ENCODE data around the gene DCLK3. TPM values are rescaled to one million over a fixed set of nuclear protein-coding genes. Genes with fewer than 3 reads are reported as not detected.

The DCLK3 gene
- total RNA-seq, 3 donors from 2014 or later (not counting 1 experiment from before 2014, with no cell fraction given): not detected

- no peak overlapping the region for H3K4me3 Mint-ChIP-seq
- no peak for ATAC-seq
- H3K27ac ChIP-seq (ENCODE audit: low read length): no peak overlapping the region
- TF ChIP-seq, protein P1, sequence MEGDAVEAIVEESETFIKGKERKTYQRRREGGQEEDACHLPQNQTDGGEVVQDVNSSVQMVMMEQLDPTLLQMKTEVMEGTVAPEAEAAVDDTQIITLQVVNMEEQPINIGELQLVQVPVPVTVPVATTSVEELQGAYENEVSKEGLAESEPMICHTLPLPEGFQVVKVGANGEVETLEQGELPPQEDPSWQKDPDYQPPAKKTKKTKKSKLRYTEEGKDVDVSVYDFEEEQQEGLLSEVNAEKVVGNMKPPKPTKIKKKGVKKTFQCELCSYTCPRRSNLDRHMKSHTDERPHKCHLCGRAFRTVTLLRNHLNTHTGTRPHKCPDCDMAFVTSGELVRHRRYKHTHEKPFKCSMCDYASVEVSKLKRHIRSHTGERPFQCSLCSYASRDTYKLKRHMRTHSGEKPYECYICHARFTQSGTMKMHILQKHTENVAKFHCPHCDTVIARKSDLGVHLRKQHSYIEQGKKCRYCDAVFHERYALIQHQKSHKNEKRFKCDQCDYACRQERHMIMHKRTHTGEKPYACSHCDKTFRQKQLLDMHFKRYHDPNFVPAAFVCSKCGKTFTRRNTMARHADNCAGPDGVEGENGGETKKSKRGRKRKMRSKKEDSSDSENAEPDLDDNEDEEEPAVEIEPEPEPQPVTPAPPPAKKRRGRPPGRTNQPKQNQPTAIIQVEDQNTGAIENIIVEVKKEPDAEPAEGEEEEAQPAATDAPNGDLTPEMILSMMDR (IDR thresholded peaks at IDR 0.05): no peak
- H3K27ac Mint-ChIP-seq: no peak overlapping the region
- DNase-seq: no peak
- no peaks in the 10 kb centered on the region for H3K9me3 Mint-ChIP-seq
- H3K27me3 Mint-ChIP-seq (ENCODE audit: low read depth in 2 of 2): no peaks in the 10 kb centered on the region
- no peaks in the 10 kb centered on the region for H3K4me1 ChIP-seq (ENCODE audit: control insufficient read depth, insufficient read depth, low read length)
- H3K36me3 ChIP-seq (ENCODE audit: control insufficient read depth, insufficient read depth, low read length): no peaks in the 10 kb centered on the region
- no peaks in the 10 kb centered on the region for H3K27me3 ChIP-seq (ENCODE audit: control insufficient read depth, insufficient read depth, low read length)
- H3K4me1 Mint-ChIP-seq: no peaks in the 10 kb centered on the region
- no peaks in the 10 kb centered on the region for H3K9me3 ChIP-seq (ENCODE audit: control insufficient read depth, insufficient read depth, low read length)
- H3K36me3 Mint-ChIP-seq: no peaks in the 10 kb centered on the region
- intact Hi-C loops (cut with micrococcal nuclease): no loop called here
- WGBS (ENCODE audit: insufficient coverage): 89% methylated on average over 2 of the region's 2 CpGs
- H3K4me3 ChIP-seq (ENCODE audit: low read length): no peak overlapping the region
Measured at GRCh38 chr3:36811768-36812167, 47.4 kb upstream of the DCLK3 start.

GRCh38 chr3:36804295-36805055 lies 40.1 kb upstream of the DCLK3 start:
- Mint-ChIP-seq H3K4me3 (no peak overlapping the region), H3K9me3 (peaks cover 3 to 6% of the 10 kb centered on the region in 2 donors), H3K36me3 (peaks cover 21% of the 10 kb centered on the region), H3K27me3 (ENCODE audit: low read depth in 2 of 2) (peaks cover 26 to 38% of the 10 kb centered on the region in 2 donors), H3K4me1 (no peaks in the 10 kb centered on the region), H3K27ac (no peak overlapping the region)
- no peak for DNase-seq
- no peak overlapping the region for H3K27ac ChIP-seq (ENCODE audit: low read length)
- TF ChIP-seq, protein P1 (IDR thresholded peaks at IDR 0.05): no peak
- intact Hi-C loops (cut with micrococcal nuclease): no loop called here
- no peak overlapping the region for H3K4me3 ChIP-seq (ENCODE audit: low read length)
- no peaks in the 10 kb centered on the region for H3K4me1 ChIP-seq (ENCODE audit: control insufficient read depth, insufficient read depth, low read length)
- ATAC-seq: no peak
- WGBS (ENCODE audit: insufficient coverage): 100% methylated on average over 2 of the region's 2 CpGs
- no peaks in the 10 kb centered on the region for H3K27me3 ChIP-seq (ENCODE audit: control insufficient read depth, insufficient read depth, low read length)
- H3K36me3 ChIP-seq (ENCODE audit: control insufficient read depth, insufficient read depth, low read length): no peaks in the 10 kb centered on the region
- no peaks in the 10 kb centered on the region for H3K9me3 ChIP-seq (ENCODE audit: control insufficient read depth, insufficient read depth, low read length)

- WGBS (ENCODE audit: insufficient coverage): 99% methylated on average over 5 of the region's 5 CpGs
- Mint-ChIP-seq H3K27ac (no peak overlapping the region), H3K4me3 (no peak overlapping the region), H3K9me3 (peaks cover 3 to 6% of the 10 kb centered on the region in 2 donors), H3K36me3 (peaks cover 21% of the 10 kb centered on the region), H3K27me3 (ENCODE audit: low read depth in 2 of 2) (peaks cover 26 to 38% of the 10 kb centered on the region in 2 donors), H3K4me1 (no peaks in the 10 kb centered on the region)
- TF ChIP-seq, protein P1 (IDR thresholded peaks at IDR 0.05): no peak
- Histone ChIP-seq H3K36me3 (ENCODE audit: control insufficient read depth, insufficient read depth, low read length) (no peaks in the 10 kb centered on the region), H3K4me1 (ENCODE audit: control insufficient read depth, insufficient read depth, low read length) (no peaks in the 10 kb centered on the region), H3K27me3 (ENCODE audit: control insufficient read depth, insufficient read depth, low read length) (no peaks in the 10 kb centered on the region), H3K27ac (ENCODE audit: low read length) (no peak overlapping the region), H3K4me3 (ENCODE audit: low read length) (no peak overlapping the region), H3K9me3 (ENCODE audit: control insufficient read depth, insufficient read depth, low read length) (no peaks in the 10 kb centered on the region)
- DNase-seq: no peak
- ATAC-seq: no peak
- intact Hi-C loops (cut with micrococcal nuclease): no loop called here
Measured at GRCh38 chr3:36803091-36803791, 38.9 kb upstream of the DCLK3 start.
